GM23248 (cell line): ENCODE results near the gene S100A7A.

ENCODE experiments used
- EZH2 ChIP-seq: fragments of 200-600 bp; sonication (generic); IDR thresholded peaks from 2 replicates; pipeline ENCODE4 v1.6.1; 2018; ENCODE audit warnings: antibody characterized with exemption, mild to moderate bottlenecking; ENCODE audit not compliant: insufficient read depth, poor library complexity, severe bottlenecking
- EZH2phosphoT487 ChIP-seq: fragments of 200-600 bp; sonication (generic); IDR thresholded peaks from 2 replicates; pipeline ENCODE4 v1.6.1; 2018; ENCODE audit warnings: antibody characterized with exemption, moderate library complexity, mild to moderate bottlenecking, low read depth; ENCODE audit not compliant: insufficient read depth

DNA sequence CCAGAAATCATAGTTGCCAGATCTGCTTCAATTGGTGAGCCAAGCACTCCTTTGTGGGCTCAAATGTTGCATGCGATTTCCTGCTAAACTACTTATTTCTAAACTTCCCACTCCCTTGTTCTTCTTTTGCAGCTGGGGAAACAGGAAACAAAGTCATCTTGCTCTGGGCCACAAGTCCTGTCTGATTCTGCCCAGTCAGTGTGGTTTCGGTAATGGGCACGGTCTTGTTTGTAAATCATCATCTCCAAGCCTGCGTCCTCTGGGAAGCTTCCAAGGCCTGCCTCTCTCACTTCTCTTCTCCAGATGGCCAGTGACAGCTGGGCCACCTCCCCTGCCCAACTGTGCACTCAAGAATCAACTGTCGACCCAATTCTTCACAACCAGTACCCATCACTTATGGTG, 29.8 kb upstream of the S100A7A start:
- TF ChIP-seq EZH2 (no peak), EZH2phosphoT487 (no peak)
